Adrenal gland (tissue), 5 donors: ENCODE results near the gene SP6.

Experiments
- POLR2A ChIP-seq, 2 donors: fragments of 450-650 bp; IDR thresholded peaks; one replicate each; pipeline ENCODE4 v1.6.1; 2017; ENCODE audit warnings: antibody characterized with exemption in 2 of 2, mild to moderate bottlenecking in 2 of 2, moderate library complexity in 1 of 2
- TF ChIP-seq, protein P1 (sequence below), 6 experiments: fragments of 450-650 bp in 4 of 6; fragments of 200-600 bp in 2 of 6; sonication (generic) in 1 of 6; IDR thresholded peaks; 1 replicate in 5 of 6; 2 replicates in 1 of 6; pipeline versions ENCODE4 v1.5.1 to v1.8.0; 2016 to 2021; ENCODE audit warnings: antibody characterized with exemption in 6 of 6, mild to moderate bottlenecking in 2 of 6, moderate library complexity in 1 of 6
- donor health status: DM: no; HTN: no; CAD: no.

DNA sequence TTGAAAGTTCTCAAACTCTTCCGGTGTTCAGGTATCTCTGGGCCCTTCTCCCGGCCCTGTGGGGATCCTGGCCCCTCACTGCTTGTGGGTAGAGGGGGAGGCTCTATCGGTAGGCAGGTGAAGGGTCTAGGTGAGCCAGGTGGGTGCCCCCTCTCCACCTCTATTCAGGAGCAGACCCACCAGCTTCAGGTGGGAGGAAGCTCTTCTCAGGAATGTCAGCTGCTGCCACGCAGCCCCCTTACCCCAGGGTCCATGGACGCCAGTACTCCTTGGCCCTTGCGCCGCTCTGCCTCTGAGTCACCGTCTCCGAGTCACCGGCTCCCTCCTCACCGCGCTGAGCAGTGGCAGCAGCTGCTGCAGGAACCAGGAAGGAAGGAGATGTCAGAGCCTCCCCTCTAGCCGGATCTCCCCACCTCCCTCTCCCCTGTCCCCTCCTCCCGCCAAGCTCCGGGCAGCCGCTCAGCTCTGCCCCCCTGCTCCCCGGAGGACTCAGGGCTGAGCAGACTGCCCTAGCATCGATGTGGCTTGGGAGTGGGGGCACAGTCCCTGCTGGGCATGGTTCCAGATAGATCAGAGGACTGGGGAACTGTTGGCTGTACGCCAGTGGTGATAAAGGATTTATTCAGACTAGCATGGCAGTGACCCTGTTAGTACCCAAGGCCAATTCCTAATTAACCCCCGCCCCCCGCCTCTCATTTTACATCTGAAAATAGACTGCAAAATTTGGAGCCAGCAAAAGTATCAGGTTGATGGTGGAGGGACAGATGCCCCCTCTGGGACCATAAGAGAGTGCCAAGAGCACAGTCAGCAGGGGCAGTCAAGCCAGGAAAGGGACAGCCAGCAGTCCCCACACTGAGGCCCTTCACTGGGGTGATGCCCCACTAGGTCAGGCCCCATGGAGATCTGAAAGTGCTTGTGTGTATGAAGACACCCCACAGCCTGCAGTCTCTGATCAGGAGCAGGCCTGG lies 29.3 kb downstream of the SP6 start, which contains the start of gene OSBPL7:
- TF ChIP-seq, protein P1, sequence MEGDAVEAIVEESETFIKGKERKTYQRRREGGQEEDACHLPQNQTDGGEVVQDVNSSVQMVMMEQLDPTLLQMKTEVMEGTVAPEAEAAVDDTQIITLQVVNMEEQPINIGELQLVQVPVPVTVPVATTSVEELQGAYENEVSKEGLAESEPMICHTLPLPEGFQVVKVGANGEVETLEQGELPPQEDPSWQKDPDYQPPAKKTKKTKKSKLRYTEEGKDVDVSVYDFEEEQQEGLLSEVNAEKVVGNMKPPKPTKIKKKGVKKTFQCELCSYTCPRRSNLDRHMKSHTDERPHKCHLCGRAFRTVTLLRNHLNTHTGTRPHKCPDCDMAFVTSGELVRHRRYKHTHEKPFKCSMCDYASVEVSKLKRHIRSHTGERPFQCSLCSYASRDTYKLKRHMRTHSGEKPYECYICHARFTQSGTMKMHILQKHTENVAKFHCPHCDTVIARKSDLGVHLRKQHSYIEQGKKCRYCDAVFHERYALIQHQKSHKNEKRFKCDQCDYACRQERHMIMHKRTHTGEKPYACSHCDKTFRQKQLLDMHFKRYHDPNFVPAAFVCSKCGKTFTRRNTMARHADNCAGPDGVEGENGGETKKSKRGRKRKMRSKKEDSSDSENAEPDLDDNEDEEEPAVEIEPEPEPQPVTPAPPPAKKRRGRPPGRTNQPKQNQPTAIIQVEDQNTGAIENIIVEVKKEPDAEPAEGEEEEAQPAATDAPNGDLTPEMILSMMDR (IDR thresholded peaks at IDR 0.05) = no peak
- TF ChIP-seq POLR2A (IDR thresholded peaks at IDR 0.05) = peak in 1 of 2 donors; percentile 30
